HEK293 (cell line): ENCODE data around the gene RIN3.

Experiments
- CTCF ChIA-PET: fragments of 350-600 bp; formaldehyde crosslinking; extraction: SDS; loops from one replicate; lab custom pipeline; 2021; ENCODE audit warnings: antibody characterized with exemption; lab: Yijun Ruan, JAX
- POLR2A ChIA-PET: fragments of 300-600 bp; formaldehyde crosslinking; extraction: SDS; loops from one replicate; lab custom pipeline; 2020; ENCODE audit warnings: antibody characterized with exemption, inconsistent platforms; lab: Yijun Ruan, JAX
- H3K27ac ChIP-seq: fragments of 200-500 bp; sonication (Bioruptor generic); 2 replicates; pipeline ENCODE4 v1.5.1; 2014; ENCODE audit warnings: low read depth, low read length, control low read depth, inconsistent platforms; ENCODE audit errors: extremely low read depth
- H3K36me3 ChIP-seq, 2 experiments: fragments of 200-500 bp in 1 of 2; sonication (Bioruptor generic) in 1 of 2; 1 replicate in 1 of 2; 2 replicates in 1 of 2; pipeline ENCODE4 v1.5.1; 2014 to 2017; ENCODE audit warnings: inconsistent platforms in 2 of 2, low read length in 2 of 2; ENCODE audit not compliant: control insufficient read depth in 2 of 2, insufficient read depth in 1 of 2
- H3K4me1 ChIP-seq: fragments of 200-500 bp; sonication (Bioruptor generic); 2 replicates; pipeline ENCODE4 v1.5.1; 2014; ENCODE audit warnings: mild to moderate bottlenecking, low read length, inconsistent platforms; ENCODE audit not compliant: control insufficient read depth, insufficient read depth
- H3K4me3 ChIP-seq: 2 replicates; pipeline ENCODE4 v1.5.1; 2011; ENCODE audit warnings: low read depth, mild to moderate bottlenecking, control low read depth, low read length, moderate library complexity
- H3K9me3 ChIP-seq: fragments of 200-500 bp; sonication (Bioruptor generic); 2 replicates; pipeline ENCODE4 v1.5.1; 2014; ENCODE audit warnings: low read depth, low read length, inconsistent platforms; ENCODE audit not compliant: control insufficient read depth, insufficient read depth
- FEZF1 ChIP-seq: fragments of 450-650 bp; formaldehyde crosslinking; IDR thresholded peaks from 2 replicates; pipeline ENCODE4 v1.5.1; 2016; ENCODE audit warnings: missing biosample characterization, missing genetic modification characterization
- HOXC10 ChIP-seq: sonication (generic); formaldehyde crosslinking; IDR thresholded peaks from 2 replicates; pipeline ENCODE4 v1.8.1; 2023; ENCODE audit warnings: mild to moderate bottlenecking, missing genetic modification reagents
- HOXD13 ChIP-seq: sonication (generic); formaldehyde crosslinking; IDR thresholded peaks from 2 replicates; pipeline ENCODE4 v1.8.0; 2022; ENCODE audit warnings: missing genetic modification reagents, borderline replicate concordance
- SCRT2 ChIP-seq: fragments of 450-650 bp; formaldehyde crosslinking; IDR thresholded peaks from 2 replicates; pipeline ENCODE4 v1.5.1; 2016; ENCODE audit warnings: missing biosample characterization, missing genetic modification characterization
- ZBTB8A ChIP-seq: fragments of 450-650 bp; formaldehyde crosslinking; IDR thresholded peaks from 2 replicates; pipeline ENCODE4 v1.5.1; 2016; ENCODE audit warnings: missing biosample characterization, missing genetic modification characterization
- ZFP37 ChIP-seq: fragments of 450-650 bp; formaldehyde crosslinking; IDR thresholded peaks from 2 replicates; pipeline ENCODE4 v1.5.1; 2016; ENCODE audit warnings: missing biosample characterization, missing genetic modification characterization
- ZNF202 ChIP-seq: fragments of 450-650 bp; formaldehyde crosslinking; IDR thresholded peaks from 2 replicates; pipeline ENCODE4 v1.5.1; 2016; ENCODE audit warnings: missing biosample characterization, missing genetic modification characterization, borderline replicate concordance
- ZNF266 ChIP-seq: fragments of 450-650 bp; formaldehyde crosslinking; IDR thresholded peaks from 2 replicates; pipeline ENCODE4 v1.5.1; 2016; ENCODE audit warnings: missing biosample characterization, missing genetic modification characterization, low read depth
- ZNF274 ChIP-seq, 2 experiments: fragments of 200-500 bp in 1 of 2; fragments of 450-650 bp in 1 of 2; sonication (Bioruptor generic) in 1 of 2; formaldehyde crosslinking in 1 of 2; IDR thresholded peaks; 2 replicates each; pipeline versions ENCODE4 v1.5.1 to v1.6.1; 2014 to 2016; ENCODE audit warnings: borderline replicate concordance in 1 of 2, inconsistent platforms in 1 of 2, low read length in 1 of 2, missing biosample characterization in 1 of 2, missing genetic modification characterization in 1 of 2
- ZNF311 ChIP-seq: fragments of 450-650 bp; formaldehyde crosslinking; IDR thresholded peaks from 2 replicates; pipeline ENCODE4 v1.5.1; 2017; ENCODE audit warnings: missing biosample characterization, missing genetic modification characterization, borderline replicate concordance
- ZNF354C ChIP-seq: fragments of 450-650 bp; formaldehyde crosslinking; IDR thresholded peaks from 2 replicates; pipeline ENCODE4 v1.5.1; 2016; ENCODE audit warnings: missing biosample characterization, missing genetic modification characterization, low read depth, borderline replicate concordance
- ZNF398 ChIP-seq: fragments of 450-650 bp; formaldehyde crosslinking; IDR thresholded peaks from 2 replicates; pipeline ENCODE4 v1.5.1; 2017; ENCODE audit warnings: missing biosample characterization, missing genetic modification characterization
- ZNF530 ChIP-seq: fragments of 450-650 bp; formaldehyde crosslinking; IDR thresholded peaks from 2 replicates; pipeline ENCODE4 v1.5.1; 2016; ENCODE audit warnings: low read depth, missing biosample characterization, missing genetic modification characterization
- ZNF560 ChIP-seq: fragments of 450-650 bp; formaldehyde crosslinking; IDR thresholded peaks from 2 replicates; pipeline ENCODE4 v1.5.1; 2017; ENCODE audit warnings: missing biosample characterization, missing genetic modification characterization, borderline replicate concordance
- ZNF621 ChIP-seq: fragments of 450-650 bp; formaldehyde crosslinking; IDR thresholded peaks from 2 replicates; pipeline ENCODE4 v1.5.1; 2017; ENCODE audit warnings: missing biosample characterization, missing genetic modification characterization
- ZNF704 ChIP-seq: fragments of 450-650 bp; formaldehyde crosslinking; IDR thresholded peaks from 2 replicates; pipeline ENCODE4 v1.5.1; 2016; ENCODE audit warnings: missing biosample characterization, missing genetic modification characterization
- ZNF777 ChIP-seq: fragments of 450-650 bp; formaldehyde crosslinking; IDR thresholded peaks from 2 replicates; pipeline ENCODE4 v1.5.1; 2017; ENCODE audit warnings: missing biosample characterization, missing genetic modification characterization, borderline replicate concordance
- ZNF785 ChIP-seq: fragments of 450-650 bp; formaldehyde crosslinking; IDR thresholded peaks from 2 replicates; pipeline ENCODE4 v1.5.1; 2016; ENCODE audit warnings: missing biosample characterization, missing genetic modification characterization
- ZNF791 ChIP-seq: fragments of 450-650 bp; formaldehyde crosslinking; IDR thresholded peaks from 2 replicates; pipeline ENCODE4 v1.5.1; 2016; ENCODE audit warnings: missing biosample characterization, missing genetic modification characterization
- TF ChIP-seq, protein P1 (sequence below): fragments of 450-650 bp; formaldehyde crosslinking; IDR thresholded peaks from 2 replicates; pipeline ENCODE4 v1.5.1; 2016; ENCODE audit warnings: missing biosample characterization, missing genetic modification characterization
- TF ChIP-seq, protein P2 (sequence below): fragments of 450-650 bp; formaldehyde crosslinking; conservative IDR thresholded peaks from 2 replicates; pipeline ENCODE4 v1.5.1; 2016; ENCODE audit warnings: low read depth, missing biosample characterization, missing genetic modification characterization
- TF ChIP-seq, protein P3 (sequence below): IDR thresholded peaks from 2 replicates; pipeline ENCODE4 v1.6.1; 2011; ENCODE audit warnings: mild to moderate bottlenecking, low read depth, low read length, borderline replicate concordance

Gene RIN3

DNA sequence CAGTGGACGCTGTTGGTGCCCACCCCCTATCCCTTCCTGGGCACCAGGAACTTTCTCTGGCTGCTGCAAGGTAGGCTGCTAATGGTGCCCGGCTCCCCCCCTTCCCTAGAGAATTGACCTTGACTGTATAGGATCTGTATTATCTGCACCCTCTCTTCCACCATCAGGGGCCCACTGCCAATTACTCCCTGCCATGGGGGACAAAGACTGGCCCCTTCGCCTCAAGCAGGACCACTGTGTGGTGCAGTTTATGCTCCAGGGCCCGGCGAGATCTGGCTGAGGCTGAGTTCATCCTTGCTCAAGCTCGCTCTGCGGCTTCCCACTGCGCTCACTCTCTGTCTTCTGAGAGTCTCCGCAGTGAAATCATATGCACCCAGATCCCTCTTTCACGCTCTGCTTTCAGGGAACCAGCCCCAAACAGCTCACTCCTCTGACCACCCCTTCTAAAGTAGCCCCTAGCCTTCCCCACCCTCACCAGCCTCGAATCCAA lies 139.6 kb downstream of the RIN3 start:
- CTCF ChIA-PET: no interaction called here
- Histone ChIP-seq H3K9me3 (no peaks in the 10 kb centered on the region), H3K4me1 (no peaks in the 10 kb centered on the region), H3K36me3 (no peaks in the 10 kb centered on the region), H3K27ac (no peak overlapping the region), H3K4me3 (no peak overlapping the region)
- TF ChIP-seq ZNF621: no peak
- TF ChIP-seq FEZF1 (tag by site-specific recombination): no peak
- no peak for TF ChIP-seq ZNF274 (IDR thresholded peaks at IDR 0.05; ENCODE audit: low read length)
- no peak for TF ChIP-seq ZNF274 (tag by site-specific recombination; IDR thresholded peaks at IDR 0.05; ENCODE audit: borderline replicate concordance)
- no peak for TF ChIP-seq ZNF791 (tag by site-specific recombination)
- no peak for TF ChIP-seq ZNF266 (tag by site-specific recombination)
- no peak for TF ChIP-seq ZBTB8A (tag by site-specific recombination)
- TF ChIP-seq, protein P1, sequence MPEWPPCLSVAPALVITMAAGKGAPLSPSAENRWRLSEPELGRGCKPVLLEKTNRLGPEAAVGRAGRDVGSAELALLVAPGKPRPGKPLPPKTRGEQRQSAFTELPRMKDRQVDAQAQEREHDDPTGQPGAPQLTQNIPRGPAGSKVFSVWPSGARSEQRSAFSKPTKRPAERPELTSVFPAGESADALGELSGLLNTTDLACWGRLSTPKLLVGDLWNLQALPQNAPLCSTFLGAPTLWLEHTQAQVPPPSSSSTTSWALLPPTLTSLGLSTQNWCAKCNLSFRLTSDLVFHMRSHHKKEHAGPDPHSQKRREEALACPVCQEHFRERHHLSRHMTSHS (tag by site-specific recombination): no peak
- no peak for TF ChIP-seq ZNF560
- no peak for TF ChIP-seq ZNF785
- no peak for TF ChIP-seq ZNF704 (tag by site-specific recombination)
- no peak for TF ChIP-seq ZNF777 (tag by site-specific recombination)
- POLR2A ChIA-PET: no interaction called here

GRCh38 chr14:92654239-92654901 lies 140.8 kb downstream of the RIN3 start:
- no peak overlapping the region for H3K4me3 ChIP-seq

GRCh38 chr14:92655419-92656201 lies 142.0 kb downstream of the RIN3 start:
- Histone ChIP-seq H3K4me3 (no peak overlapping the region), H3K27ac (no peak overlapping the region), H3K36me3 (no peaks in the 10 kb centered on the region), H3K4me1 (no peaks in the 10 kb centered on the region), H3K9me3 (no peaks in the 10 kb centered on the region)
- CTCF ChIA-PET: interaction anchor here (0.7 kb wide), 1 partner anchor 159 kb away, joined by 3 read pairs; no protein-coding TSS in a partner anchor
- POLR2A ChIA-PET: no interaction called here
- no peak for TF ChIP-seq ZNF398 (tag by site-specific recombination)
- no peak for TF ChIP-seq SCRT2 (tag by site-specific recombination)
- TF ChIP-seq, protein P2, sequence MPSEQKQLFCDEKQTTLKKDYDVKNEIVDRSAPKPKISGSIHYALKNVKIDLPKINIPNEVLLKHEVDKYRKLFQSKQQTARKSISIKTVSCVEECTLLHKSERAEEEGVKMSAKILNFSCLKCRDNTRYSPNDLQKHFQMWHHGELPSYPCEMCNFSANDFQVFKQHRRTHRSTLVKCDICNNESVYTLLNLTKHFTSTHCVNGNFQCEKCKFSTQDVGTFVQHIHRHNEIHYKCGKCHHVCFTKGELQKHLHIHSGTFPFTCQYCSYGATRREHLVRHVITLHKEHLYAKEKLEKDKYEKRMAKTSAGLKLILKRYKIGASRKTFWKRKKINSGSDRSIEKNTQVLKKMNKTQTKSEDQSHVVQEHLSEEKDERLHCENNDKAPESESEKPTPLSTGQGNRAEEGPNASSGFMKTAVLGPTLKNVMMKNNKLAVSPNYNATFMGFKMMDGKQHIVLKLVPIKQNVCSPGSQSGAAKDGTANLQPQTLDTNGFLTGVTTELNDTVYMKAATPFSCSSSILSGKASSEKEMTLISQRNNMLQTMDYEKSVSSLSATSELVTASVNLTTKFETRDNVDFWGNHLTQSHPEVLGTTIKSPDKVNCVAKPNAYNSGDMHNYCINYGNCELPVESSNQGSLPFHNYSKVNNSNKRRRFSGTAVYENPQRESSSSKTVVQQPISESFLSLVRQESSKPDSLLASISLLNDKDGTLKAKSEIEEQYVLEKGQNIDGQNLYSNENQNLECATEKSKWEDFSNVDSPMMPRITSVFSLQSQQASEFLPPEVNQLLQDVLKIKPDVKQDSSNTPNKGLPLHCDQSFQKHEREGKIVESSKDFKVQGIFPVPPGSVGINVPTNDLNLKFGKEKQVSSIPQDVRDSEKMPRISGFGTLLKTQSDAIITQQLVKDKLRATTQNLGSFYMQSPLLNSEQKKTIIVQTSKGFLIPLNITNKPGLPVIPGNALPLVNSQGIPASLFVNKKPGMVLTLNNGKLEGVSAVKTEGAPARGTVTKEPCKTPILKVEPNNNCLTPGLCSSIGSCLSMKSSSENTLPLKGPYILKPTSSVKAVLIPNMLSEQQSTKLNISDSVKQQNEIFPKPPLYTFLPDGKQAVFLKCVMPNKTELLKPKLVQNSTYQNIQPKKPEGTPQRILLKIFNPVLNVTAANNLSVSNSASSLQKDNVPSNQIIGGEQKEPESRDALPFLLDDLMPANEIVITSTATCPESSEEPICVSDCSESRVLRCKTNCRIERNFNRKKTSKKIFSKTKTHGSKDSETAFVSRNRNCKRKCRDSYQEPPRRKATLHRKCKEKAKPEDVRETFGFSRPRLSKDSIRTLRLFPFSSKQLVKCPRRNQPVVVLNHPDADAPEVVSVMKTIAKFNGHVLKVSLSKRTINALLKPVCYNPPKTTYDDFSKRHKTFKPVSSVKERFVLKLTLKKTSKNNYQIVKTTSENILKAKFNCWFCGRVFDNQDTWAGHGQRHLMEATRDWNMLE (tag by site-specific recombination): no peak
- TF ChIP-seq ZNF202 (tag by site-specific recombination): no peak

More at GRCh38 chr14:92654239-92654901, 140.8 kb downstream of the RIN3 start:
- Histone ChIP-seq H3K9me3 (no peaks in the 10 kb centered on the region), H3K27ac (no peak overlapping the region), H3K36me3 (no peaks in the 10 kb centered on the region), H3K4me1 (no peaks in the 10 kb centered on the region)
- TF ChIP-seq ZNF530 (tag by site-specific recombination) (no peak), HOXD13 (CRISPR knock-in tag) (no peak), ZNF791 (tag by site-specific recombination) (no peak), ZNF354C (tag by site-specific recombination) (no peak), HOXC10 (no peak), ZFP37 (tag by site-specific recombination) (no peak), ZNF311 (tag by site-specific recombination) (no peak)
- TF ChIP-seq, protein P3, sequence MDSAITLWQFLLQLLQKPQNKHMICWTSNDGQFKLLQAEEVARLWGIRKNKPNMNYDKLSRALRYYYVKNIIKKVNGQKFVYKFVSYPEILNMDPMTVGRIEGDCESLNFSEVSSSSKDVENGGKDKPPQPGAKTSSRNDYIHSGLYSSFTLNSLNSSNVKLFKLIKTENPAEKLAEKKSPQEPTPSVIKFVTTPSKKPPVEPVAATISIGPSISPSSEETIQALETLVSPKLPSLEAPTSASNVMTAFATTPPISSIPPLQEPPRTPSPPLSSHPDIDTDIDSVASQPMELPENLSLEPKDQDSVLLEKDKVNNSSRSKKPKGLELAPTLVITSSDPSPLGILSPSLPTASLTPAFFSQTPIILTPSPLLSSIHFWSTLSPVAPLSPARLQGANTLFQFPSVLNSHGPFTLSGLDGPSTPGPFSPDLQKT: no peak
- ChIA-PET POLR2A (no interaction called here), CTCF (interaction anchor here (0.5 to 0.9 kb wide), 2 partner anchors 48 to 58 kb away, joined by 4 read pairs; no protein-coding TSS in a partner anchor)
